PC-9 (cell line): ENCODE measurements around the gene FGL2. TPM values are rescaled to one million over a fixed set of nuclear protein-coding genes. Genes with fewer than 3 reads are reported as not detected.

Experiments used
- BruUV-seq: library from RNA; stranded (reverse); fragments of 400-500 nt; replicated peaks from 2 replicates; lab custom pipeline; 2021; lab: Mats Ljungman, UMichigan
- CTCF ChIA-PET: fragments of 300-600 bp; sonication (Branson Sonifier 250); formaldehyde crosslinking; loops from one replicate; lab custom pipeline; 2022; ENCODE audit warnings: antibody characterized with exemption; lab: Charles Lee
- POLR2A ChIA-PET: fragments of 300-600 bp; sonication (Branson Sonifier 250); formaldehyde crosslinking; loops from one replicate; lab custom pipeline; 2022; ENCODE audit warnings: antibody characterized with exemption; ENCODE audit not compliant: unreplicated experiment; lab: Charles Lee
- DNase-seq, 2 experiments: peaks; one replicate each; pipeline versions ENCODE4 v3.0.0 to v3.0.0-alpha.2; 2015 to 2022; ENCODE audit warnings: mixed read lengths in 1 of 2
- H2AFZ ChIP-seq: fragments of 200-600 bp; sonication (generic); 2 replicates; pipeline ENCODE4 v1.8.1; 2017; ENCODE audit warnings: antibody characterized with exemption
- H3F3A ChIP-seq: fragments of 200-600 bp; sonication (generic); 2 replicates; pipeline ENCODE4 v1.8.1; 2017; ENCODE audit warnings: antibody characterized with exemption, mild to moderate bottlenecking, low read depth; ENCODE audit not compliant: insufficient read depth
- H3K27ac ChIP-seq: fragments of 200-600 bp; sonication (generic); 2 replicates; pipeline ENCODE4 v1.6.1; 2016; ENCODE audit warnings: mixed run types
- H3K27me3 ChIP-seq: fragments of 200-600 bp; sonication (generic); 2 replicates; pipeline ENCODE4 v1.6.1; 2016; ENCODE audit warnings: low read depth, mixed run types; ENCODE audit not compliant: insufficient read depth
- H3K36me3 ChIP-seq: fragments of 200-600 bp; sonication (generic); 2 replicates; pipeline ENCODE4 v1.6.1; 2016; ENCODE audit warnings: low read depth, mixed run types
- H3K4me1 ChIP-seq: fragments of 200-600 bp; sonication (generic); replicated peaks from 2 replicates; pipeline ENCODE4 v1.6.1; 2016; ENCODE audit warnings: mixed run types; ENCODE audit not compliant: insufficient read depth
- H3K4me2 ChIP-seq: fragments of 200-600 bp; sonication (generic); 2 replicates; pipeline ENCODE4 v1.6.1; 2017; ENCODE audit warnings: mixed run types
- H3K4me3 ChIP-seq: fragments of 200-600 bp; sonication (generic); 2 replicates; pipeline ENCODE4 v1.6.1; 2016; ENCODE audit warnings: mixed run types
- H3K79me2 ChIP-seq: fragments of 200-600 bp; sonication (generic); 2 replicates; pipeline ENCODE4 v1.6.1; 2017; ENCODE audit warnings: low read depth, mixed run types
- H3K9me2 ChIP-seq: fragments of 200-600 bp; sonication (generic); 2 replicates; pipeline ENCODE4 v1.8.1; 2017; ENCODE audit warnings: mild to moderate bottlenecking; ENCODE audit not compliant: insufficient read depth
- H3K9me3 ChIP-seq: fragments of 200-600 bp; sonication (generic); 2 replicates; pipeline ENCODE4 v1.8.1; 2016; ENCODE audit warnings: low read depth; ENCODE audit not compliant: insufficient read depth
- H4K20me1 ChIP-seq: fragments of 200-600 bp; sonication (generic); 2 replicates; pipeline ENCODE4 v1.8.1; 2017; ENCODE audit not compliant: insufficient read depth
- CTCF ChIP-seq: fragments of 200-600 bp; sonication (generic); conservative IDR thresholded peaks from 2 replicates; pipeline ENCODE4 v1.6.1; 2017; ENCODE audit warnings: mixed run types, antibody characterized with exemption, mild to moderate bottlenecking, moderate library complexity
- EZH2 ChIP-seq: fragments of 200-600 bp; sonication (generic); IDR thresholded peaks from 2 replicates; pipeline ENCODE4 v1.8.0; 2017; ENCODE audit warnings: antibody characterized with exemption, low read depth
- intact Hi-C: fragments of 100-400 bp; cut with micrococcal nuclease; formaldehyde crosslinking; loops from one replicate; pipeline ENCODE4 v1.10.0; 2022; ENCODE audit not compliant: unreplicated experiment
- total RNA-seq: library from RNA; stranded (reverse); gene quantifications from 2 replicates; pipeline ENCODE4 v1.2.3, GENCODE V29; 2021

Gene FGL2
- total RNA-seq, 1 experiment from 2014 or later, result not detected

- H3K27ac ChIP-seq, result no peak overlapping the region
- intact Hi-C loops, result no loop called here
- H3K27me3 ChIP-seq, result no peaks in the 10 kb centered on the region
- no peaks in the 10 kb centered on the region for H3K9me2 ChIP-seq
- no TSS peak for BruUV-seq
- no peaks in the 10 kb centered on the region for H3K36me3 ChIP-seq
- H4K20me1 ChIP-seq, result no peaks in the 10 kb centered on the region
- H3K79me2 ChIP-seq, result no peaks in the 10 kb centered on the region
- TF ChIP-seq CTCF, result no peak
- no peak for TF ChIP-seq EZH2
- H3F3A ChIP-seq, result no peaks in the 10 kb centered on the region
- H3K4me2 ChIP-seq, result no peak overlapping the region
- H3K9me3 ChIP-seq, result no peaks in the 10 kb centered on the region
- CTCF ChIA-PET, result no interaction called here
- H3K4me1 ChIP-seq, result no peaks in the 10 kb centered on the region
- POLR2A ChIA-PET, result no interaction called here
- DNase-seq, result no peak
- no peak overlapping the region for H2AFZ ChIP-seq
- H3K4me3 ChIP-seq, result no peak overlapping the region
Observed at GRCh38 chr7:77197141-77197540, 2.5 kb downstream of the FGL2 start.

DNA sequence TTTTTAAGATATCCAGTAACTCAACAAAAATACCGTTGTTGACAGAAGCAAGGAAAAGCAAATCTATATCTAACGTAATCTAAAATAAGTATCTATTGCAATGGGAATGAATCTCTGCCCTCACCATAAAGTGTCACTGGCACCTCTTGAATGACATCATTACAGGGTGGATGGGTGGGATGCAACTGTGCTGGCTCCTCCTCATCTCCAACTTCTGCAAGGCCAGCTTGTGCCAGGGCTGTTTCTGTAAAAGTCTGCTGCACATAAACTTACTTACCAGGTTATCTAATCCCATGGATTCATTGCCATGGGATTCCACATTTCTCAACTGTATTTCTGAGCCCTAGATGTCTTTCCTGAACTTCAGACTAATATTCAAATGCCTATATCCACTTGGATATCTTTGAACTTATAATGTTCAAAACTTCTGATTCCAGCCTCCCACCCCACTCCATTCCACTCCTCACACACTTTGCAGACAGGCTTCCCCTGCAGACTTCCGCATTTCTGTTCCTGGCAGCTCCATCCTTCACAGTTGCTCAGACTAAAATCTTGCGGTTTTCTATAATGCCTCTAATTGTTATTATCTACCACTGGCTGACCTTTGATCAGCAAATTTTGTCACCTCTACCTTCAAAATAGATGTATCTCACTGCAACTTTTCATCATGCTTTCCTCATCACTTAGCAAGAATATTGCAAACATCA, 10.7 kb downstream of the FGL2 start:
- POLR2A ChIA-PET, result no interaction called here
- Histone ChIP-seq H3K9me2 (no peaks in the 10 kb centered on the region), H3K27me3 (no peaks in the 10 kb centered on the region), H3K9me3 (no peaks in the 10 kb centered on the region), H3F3A (no peaks in the 10 kb centered on the region), H3K4me1 (no peaks in the 10 kb centered on the region), H3K27ac (no peak overlapping the region), H3K4me2 (no peak overlapping the region), H2AFZ (no peak overlapping the region), H4K20me1 (no peaks in the 10 kb centered on the region), H3K36me3 (no peaks in the 10 kb centered on the region), H3K4me3 (no peak overlapping the region), H3K79me2 (no peaks in the 10 kb centered on the region)
- CTCF ChIA-PET, result no interaction called here
- intact Hi-C loops, result no loop called here
- no peak for DNase-seq
- TF ChIP-seq CTCF (no peak), EZH2 (no peak)
- no TSS peak for BruUV-seq

- TF ChIP-seq CTCF (no peak), EZH2 (no peak)
- POLR2A ChIA-PET, result no interaction called here
Observed at GRCh38 chr7:77185866-77186265, 13.8 kb downstream of the FGL2 start.

More at GRCh38 chr7:77185866-77186265, 13.8 kb downstream of the FGL2 start:
- Histone ChIP-seq H4K20me1 (no peaks in the 10 kb centered on the region), H3K9me3 (no peaks in the 10 kb centered on the region), H3K27ac (no peak overlapping the region), H3K9me2 (no peaks in the 10 kb centered on the region), H2AFZ (no peak overlapping the region), H3K4me3 (no peak overlapping the region), H3K4me2 (no peak overlapping the region), H3K4me1 (no peaks in the 10 kb centered on the region), H3K36me3 (no peaks in the 10 kb centered on the region), H3F3A (no peaks in the 10 kb centered on the region), H3K79me2 (no peaks in the 10 kb centered on the region), H3K27me3 (no peaks in the 10 kb centered on the region)
- DNase-seq, result no peak
- BruUV-seq, result no TSS peak
- intact Hi-C loops, result no loop called here
- CTCF ChIA-PET, result no interaction called here
